Activated T-helper 1 cell treated with anti-CD3 and anti-CD28 coated beads, Interleukin-2, amount 50 U/mL, for 16 hours (primary cell): ENCODE data around the gene PCBD1.
"Not testable (repeated sequence)": the region's sequence is repeated elsewhere in the genome, so short reads cannot be mapped to it uniquely, and the experiment has no call there.

Experiments
- DNase-seq, 2 donors: peaks; one replicate each; pipeline ENCODE4 v3.0.0-alpha.2; 2020; ENCODE audit warnings: low read depth in 1 of 2, low spot score in 1 of 2

PCBD1 gene

GRCh38 chr10:70866424-70866823 is 21.9 kb downstream of the PCBD1 start:
- DNase-seq, result no peak

DNA sequence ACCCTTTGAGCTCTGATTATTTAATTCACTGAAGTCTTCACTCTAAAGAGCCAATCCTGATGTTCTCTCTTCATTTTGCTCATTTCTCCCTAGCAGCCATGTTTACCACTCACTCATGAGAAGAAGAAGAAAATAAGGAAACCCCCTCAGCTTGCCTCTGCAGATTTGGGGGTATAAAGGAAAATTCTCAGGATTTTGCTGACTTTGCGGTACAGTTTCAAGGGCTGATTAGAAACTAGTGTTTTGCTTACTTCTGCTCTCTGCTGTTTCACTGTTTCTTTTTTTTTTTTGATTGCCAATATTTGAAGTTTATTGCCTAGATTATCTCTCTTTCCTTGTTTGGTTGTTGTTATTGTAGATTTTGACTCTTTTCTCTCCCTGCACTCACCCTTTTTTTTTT is 23.4 kb downstream of the PCBD1 start:
- DNase-seq, result no peak

- DNase-seq, result no peak
These were observed 24.8 kb downstream of the PCBD1 start for GRCh38 chr10:70863470-70864160.

DNA sequence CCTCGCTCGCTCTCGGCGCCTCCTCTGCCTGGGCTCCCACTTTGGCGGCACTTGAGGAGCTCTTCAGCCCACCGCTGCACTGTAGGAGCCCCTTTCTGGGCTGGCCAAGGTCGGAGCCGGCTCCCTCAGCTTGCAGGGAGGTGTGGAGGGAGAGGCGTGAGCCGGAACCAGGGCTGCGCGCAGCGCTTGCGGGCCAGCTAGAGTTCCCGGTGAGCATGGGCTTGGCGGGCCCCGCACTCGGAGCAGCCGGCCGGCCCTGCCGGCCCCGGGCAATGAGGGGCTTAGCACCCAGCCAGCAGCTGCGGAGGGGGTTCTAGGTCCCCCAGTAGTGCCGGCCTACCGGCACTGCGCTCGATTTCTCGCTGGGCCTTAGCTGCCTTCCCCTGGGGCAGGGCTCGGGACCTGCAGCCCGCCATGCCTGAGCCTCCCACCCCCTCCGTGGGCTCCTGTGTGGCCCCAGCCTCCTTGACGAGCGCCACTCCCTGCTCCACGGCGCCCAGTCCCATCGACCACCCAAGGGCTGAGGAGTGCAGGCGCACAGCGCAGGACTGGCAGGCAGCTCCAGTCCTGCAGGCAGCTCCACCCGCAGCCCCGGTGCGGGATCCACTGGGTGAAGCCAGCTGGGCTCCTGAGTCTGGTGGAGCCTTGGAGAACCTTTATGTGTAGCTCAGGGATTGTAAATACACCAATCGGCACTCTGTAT is 26.7 kb downstream of the PCBD1 start:
- DNase-seq, result not testable (repeated sequence)

- DNase-seq, result no peak
These were observed 29.6 kb downstream of the PCBD1 start for GRCh38 chr10:70858759-70859158.

DNA sequence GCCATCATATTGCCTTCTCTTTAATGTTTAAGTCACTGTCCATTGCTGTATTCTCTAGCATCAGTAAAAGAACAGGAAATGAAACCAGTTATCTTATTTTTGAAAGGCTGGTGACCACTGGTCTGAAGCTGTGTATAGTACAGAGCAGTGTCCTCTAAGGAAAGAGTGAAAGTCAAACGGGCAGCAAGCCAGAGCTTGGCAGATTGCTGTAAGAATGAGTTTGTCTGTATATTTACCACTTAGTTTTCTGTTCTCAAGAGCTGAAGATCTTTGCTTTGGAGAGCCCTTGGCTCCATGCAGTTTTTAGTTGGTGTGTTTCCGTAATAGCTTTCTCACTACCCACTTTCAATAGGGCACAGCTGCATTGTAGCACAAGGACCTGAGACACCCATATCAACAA is 31.9 kb downstream of the PCBD1 start:
- no peak for DNase-seq

GRCh38 chr10:70853457-70853856 is 34.9 kb downstream of the PCBD1 start:
- no peak for DNase-seq

- no peak for DNase-seq
These were observed 35.3 kb downstream of the PCBD1 start for GRCh38 chr10:70853038-70853437.

- no peak for DNase-seq
These were observed 36.5 kb downstream of the PCBD1 start for GRCh38 chr10:70851597-70852475.

DNA sequence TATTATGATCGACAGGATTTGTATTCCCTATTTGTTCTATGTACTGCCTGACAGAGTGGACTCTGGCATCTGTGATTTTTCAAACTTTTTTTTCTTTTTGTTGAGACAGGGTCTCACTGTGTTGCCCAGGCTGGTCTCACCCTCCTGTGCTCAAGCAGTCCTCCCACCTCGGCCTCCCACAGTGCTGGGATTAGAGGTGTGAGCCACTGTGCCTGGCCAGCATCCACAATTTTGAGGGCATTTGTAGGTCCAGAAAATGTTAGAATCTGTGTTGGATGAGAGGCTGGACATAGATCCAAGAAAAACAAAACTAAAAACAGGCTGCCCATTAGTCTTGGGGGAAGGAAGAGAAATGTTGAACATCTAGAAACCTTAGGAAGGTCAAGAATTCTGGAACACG is 38.3 kb downstream of the PCBD1 start:
- no peak for DNase-seq

DNA sequence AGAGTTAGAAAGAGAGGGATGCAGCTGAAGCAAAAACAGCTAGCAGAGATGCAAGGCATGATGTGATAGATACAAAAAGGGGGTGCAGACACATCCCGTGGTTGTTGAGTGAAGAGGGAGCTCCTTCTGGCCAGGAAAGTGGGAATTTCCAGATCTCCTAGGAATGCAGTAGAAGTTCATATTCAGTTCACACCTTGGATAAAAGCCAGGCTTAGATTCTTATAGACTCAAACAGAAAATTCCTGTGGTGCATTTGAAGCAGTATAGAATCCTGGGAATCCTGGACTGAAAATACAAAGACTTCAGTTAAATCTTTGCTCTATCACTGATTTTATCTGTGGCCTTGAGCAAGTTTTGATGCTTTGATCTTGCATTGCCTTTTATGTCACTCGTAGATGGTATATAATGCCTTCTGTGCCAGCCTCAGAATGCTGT is 38.8 kb downstream of the PCBD1 start:
- no peak for DNase-seq

DNA sequence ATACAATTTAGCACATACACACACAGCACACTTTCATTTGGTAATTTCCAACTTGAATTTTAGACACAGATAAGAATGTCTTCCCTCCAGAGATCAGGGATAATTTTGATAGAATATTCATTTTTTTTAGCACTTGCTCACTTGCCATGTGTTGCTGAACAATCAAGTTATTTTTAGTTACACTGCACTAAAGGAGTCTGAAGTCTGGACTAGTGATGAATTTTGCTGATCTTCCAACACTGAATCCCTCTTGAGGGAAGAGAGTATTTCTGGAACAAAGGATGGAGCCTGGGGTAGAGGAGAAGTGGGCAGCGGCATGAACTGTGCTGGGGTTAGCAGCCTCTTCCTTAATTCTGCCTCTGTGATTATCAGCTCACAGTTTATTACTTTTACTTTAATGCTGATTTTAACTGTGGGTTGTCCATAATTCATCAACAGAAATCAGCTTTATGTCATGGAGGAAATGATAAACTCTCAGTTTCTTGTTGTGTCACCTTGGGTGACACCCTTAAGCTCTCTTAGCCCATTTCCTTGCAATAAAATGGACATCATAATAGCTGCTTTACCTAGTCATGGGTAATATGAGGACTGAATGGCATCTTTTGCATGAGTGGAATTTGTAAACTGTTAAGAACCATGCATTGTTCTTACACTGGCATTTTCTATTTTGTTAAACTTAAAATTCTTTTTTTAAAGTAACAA is 40.6 kb downstream of the PCBD1 start:
- DNase-seq, result no peak

DNA sequence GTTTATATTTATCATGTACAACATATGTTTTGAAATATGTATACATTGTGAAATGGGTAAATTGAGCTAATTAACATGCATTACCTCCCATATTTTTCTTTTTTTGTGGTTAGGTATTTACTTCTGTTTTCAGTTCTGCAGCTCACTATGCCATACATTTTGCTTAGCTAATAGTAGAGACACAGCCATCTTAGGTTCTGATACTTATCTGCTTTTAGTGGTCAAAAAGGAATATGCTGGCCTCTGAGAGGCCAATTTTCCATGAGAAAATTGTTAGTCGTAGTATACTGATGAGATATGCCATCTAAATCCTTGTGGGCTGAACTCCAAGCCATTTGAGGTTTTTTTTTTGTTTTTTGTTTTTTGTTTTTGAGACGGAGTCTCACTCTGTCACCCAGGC is 41.6 kb downstream of the PCBD1 start:
- DNase-seq, result no peak

GRCh38 chr10:70845816-70846215 is 42.5 kb downstream of the PCBD1 start:
- no peak for DNase-seq

DNA sequence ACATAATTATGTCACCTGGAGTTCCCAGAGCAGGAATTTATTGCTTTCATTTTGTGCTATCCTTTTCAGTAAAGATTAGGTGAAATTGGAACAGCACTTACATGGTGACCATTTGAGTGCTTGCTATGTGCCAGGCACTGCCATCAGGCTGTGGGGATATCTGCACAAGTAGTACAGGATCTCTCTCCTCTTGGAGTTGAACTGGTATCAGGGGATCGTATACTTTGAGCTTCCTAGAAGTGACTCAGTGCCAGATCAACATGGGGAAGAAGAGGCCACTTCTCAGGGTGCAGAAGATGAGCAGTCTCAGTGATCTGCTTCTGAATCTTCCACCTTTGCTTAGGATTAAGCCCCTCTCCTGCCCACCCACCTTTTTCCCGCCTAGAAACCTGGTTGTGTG is 43.1 kb downstream of the PCBD1 start:
- DNase-seq, result no peak

DNA sequence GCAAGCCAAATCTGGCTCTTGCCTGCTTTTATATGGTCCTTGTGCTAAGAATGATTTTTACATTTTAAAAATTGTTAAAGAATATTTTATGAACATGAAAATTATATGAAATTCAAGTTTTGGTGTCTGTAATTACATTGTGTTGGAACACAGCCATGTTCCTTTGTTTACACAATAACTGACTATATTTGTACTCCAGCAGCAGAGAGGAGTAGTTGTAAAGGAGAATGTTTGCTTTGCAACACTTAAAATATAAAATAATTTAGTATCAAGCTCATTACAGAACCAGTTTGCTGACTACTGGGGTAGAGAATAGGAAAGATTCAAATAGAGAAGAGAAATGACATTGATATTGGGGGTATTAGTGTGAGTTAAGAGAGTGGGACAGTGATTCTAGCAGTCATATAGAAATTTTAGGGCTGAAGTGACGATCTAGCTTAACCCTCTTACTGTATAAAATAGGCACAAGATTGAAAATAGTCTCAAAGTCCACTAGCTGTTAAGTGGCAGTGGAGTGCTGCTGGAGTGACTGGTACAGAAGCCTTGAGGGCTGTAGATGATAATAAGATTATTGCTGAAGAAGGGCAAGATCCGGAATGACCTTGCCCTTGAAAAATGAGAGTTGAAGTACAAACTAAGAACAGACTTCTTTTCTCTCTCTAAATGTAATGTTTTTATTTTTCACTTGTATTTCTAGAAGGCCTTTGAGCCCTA is 44.4 kb downstream of the PCBD1 start:
- DNase-seq, result no peak

DNA sequence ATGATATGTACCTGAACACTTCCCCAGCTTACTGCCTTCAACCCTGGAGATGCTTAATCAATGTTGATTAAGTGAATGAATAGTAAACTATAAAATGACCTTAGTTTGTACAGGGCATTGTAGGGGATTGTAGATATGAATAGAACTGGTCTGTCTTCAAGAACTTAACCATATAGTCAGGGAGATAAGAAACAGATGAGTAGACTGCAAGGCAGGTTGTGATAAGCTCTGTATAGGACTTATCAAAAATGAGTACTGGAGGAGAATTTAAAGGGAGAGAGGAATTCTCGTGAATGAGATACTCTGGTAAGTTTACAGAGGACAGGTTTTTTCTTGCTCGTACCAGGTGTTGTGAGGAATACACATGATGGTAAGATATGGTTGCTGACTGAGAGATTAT is 45.0 kb downstream of the PCBD1 start:
- DNase-seq, result no peak

- DNase-seq, result no peak
These were observed 47.5 kb downstream of the PCBD1 start for GRCh38 chr10:70840836-70841235.

GRCh38 chr10:70838270-70838805 is 50.0 kb downstream of the PCBD1 start:
- no peak for DNase-seq

- DNase-seq, result no peak
These were observed 50.7 kb downstream of the PCBD1 start for GRCh38 chr10:70837660-70838059.
